GM08714 (cell line): ENCODE measurements around the gene ZCWPW1.
"Not testable (repeated sequence)": the region's sequence is repeated elsewhere in the genome, so short reads cannot be mapped to it uniquely, and the experiment has no call there.

ENCODE experiments used
- H3K4me3 ChIP-seq: fragments of 200-500 bp; sonication (Bioruptor generic); 2 replicates; pipeline ENCODE4 v1.5.1; 2014; ENCODE audit warnings: mild to moderate bottlenecking, low read length, inconsistent platforms
- ZNF274 ChIP-seq: IDR thresholded peaks from 2 replicates; pipeline ENCODE4 v1.6.1; 2012; ENCODE audit warnings: mild to moderate bottlenecking, low read depth, low read length

The ZCWPW1 gene

DNA sequence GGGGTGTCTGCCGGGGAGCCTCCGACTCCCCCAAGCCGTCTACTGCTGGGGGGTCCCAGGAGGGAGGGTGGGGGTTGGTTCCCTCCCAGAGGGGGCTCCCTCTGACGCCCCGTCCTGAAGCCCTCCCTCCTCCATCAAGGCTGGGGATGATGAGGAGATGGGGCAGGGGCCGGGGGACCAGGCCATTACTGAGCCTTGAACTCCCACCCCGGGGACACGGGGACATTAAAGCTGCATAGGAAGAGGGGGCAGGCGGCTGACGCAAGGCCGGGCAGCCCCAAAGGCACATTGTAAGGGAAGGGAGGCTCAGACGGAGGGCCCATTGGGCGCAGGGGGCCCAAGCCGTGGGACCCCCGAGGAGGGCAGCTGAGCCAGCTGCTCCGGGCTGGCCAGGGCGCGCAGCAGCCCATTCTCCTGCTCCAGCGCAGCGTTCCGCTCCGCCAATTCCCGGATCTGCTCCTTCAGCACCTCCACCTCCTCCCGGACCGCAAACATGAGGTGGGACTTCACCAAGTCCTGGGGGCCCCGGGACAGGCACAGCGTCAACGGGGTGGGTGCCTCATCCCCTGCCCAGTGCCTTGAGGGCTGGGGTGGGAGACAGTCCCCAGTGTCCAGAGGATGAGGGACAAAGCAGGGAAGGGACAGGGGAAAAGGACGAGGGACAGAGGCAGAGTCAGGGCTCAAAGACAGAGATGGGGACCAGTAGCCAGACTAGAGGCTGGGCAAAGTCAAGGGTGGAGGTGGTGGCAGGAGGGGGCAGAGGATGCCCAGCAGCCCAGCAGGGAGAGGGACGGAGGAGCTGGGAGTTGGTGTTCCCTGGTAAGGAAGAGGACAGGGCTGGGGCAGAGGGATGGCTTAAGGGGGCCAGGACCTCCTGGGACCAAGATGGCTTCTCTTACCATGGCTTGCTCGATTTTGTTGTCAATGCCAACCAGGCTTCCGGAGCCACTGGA, 38.4 kb upstream of the ZCWPW1 start:
- TF ChIP-seq ZNF274: no peak

DNA sequence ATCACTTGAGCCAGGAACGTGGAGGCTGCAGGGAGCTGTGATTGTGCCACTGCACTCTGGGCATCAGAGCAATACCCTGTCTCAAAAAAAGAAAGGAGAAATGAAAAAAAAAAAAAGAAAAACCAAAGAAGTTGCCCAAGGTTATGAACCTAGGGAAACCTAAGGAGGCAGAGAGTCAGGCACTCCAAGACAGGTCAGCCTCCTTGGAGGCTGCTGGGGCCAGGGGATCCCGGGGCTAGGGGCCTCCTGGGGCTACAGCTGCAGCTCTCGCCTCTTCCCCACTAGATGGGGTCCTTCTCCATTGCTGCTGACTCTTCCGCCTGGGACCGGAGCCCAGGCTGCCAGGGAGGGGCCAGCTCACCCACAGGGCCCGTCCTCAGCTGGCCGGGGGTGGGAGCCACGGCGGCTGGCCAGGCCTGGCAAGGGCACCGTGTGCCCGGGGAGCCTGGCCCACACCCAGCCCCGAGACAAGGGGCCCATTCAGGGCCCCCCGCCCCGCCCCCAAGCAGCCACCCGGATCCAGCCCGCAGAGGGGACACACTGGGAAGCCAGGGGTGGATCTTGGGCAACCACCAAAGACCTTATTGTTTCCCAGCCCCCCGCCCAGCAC, 37.3 kb upstream of the ZCWPW1 start:
- no peak overlapping the region for H3K4me3 ChIP-seq
- no peak for TF ChIP-seq ZNF274

More for the DNA sequence above, 38.4 kb upstream of the ZCWPW1 start:
- no peak overlapping the region for H3K4me3 ChIP-seq

DNA sequence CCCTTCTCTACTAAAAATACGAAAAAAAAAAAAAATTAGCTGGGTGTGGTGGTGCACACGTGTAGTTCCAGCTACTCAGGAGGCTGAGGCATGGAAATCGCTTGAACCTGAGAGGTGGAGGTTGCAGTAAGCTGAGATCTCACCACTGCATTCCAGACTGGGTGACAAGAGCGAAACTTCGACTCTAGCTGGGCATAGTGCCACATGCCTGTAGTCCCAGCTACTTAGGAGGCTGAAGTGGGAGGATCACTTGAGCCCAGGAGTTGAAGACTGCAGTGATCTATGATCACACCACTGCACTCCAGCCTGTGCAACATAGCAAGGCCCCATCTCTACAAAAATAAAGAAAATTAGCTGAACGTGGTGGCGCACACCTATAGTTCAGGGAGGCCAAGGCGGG, 36.8 kb upstream of the ZCWPW1 start:
- no peak for TF ChIP-seq ZNF274
- H3K4me3 ChIP-seq: no peak overlapping the region

DNA sequence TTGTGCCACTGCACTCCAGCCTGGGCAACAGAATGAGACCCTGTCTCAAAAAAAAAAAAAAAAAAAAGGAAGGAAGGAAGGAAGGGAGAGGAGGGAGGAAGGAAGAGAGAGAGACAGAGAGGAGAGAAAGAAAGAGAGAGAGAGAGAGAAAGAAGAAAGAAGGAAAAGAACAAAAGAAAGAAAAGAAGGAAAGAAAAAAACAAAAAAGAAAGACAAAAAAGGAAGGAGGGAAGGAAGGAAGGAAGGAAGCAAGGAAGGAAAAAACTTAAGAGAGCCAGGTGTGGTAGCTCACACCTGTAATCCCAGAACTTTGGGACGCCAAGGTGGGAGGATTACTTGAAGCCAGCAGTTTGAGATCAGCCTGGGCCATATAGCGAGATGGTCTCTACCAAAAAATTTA, 36.3 kb upstream of the ZCWPW1 start:
- H3K4me3 ChIP-seq: no peak overlapping the region

DNA sequence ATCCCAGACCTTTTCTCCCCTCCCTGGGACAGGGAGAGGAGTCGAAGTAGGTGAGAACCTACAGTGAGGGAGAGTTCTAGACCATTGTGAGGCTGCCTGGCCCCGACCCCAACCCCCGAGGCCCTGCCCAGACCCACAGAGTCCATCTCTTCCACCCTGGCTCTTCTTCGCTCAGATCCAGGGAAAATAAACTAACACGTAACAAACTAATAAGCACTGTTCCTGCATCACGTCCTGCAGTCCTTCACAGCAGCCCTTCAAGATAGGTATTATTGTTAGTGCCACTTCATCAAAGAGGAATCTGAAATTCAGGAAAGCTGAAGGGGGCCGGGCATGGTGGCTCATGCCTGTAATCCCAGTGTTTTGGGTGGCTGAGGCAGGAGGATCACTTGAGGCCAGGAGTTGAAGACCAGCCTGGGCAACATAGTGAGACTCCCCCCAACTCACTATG, 35.7 kb upstream of the ZCWPW1 start, which contains the start of gene SPACDR:
Gene SPACDR, minus strand, starts transcription at position 51 of the 451 bp plus-strand sequence. CDS start 235 bp downstream, outside the sequence.
- H3K4me3 ChIP-seq: no peak within 1 kb of the TSS
- no peak for TF ChIP-seq ZNF274

More for the DNA sequence above, 36.3 kb upstream of the ZCWPW1 start:
- no peak for TF ChIP-seq ZNF274

DNA sequence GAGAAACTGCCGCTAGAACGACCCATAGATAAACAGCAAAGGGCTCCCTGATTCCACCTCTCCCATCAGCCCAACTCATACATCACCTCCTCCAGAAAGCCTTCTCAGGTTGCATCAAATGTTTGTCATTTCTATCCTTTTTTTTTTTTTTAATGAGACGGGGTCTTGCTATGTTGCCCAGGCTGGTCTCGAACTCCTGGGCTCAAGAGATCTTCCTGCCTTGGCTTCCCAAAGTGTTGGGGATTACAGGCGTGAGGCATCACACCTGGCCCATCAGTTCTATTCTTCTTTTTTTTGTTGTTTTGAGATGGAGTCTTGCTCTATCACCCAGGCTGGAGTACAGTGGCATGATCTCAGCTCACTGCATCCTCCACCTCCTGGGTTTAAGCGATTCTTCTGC, 28.5 kb upstream of the ZCWPW1 start:
- no peak for TF ChIP-seq ZNF274
- H3K4me3 ChIP-seq: no peak overlapping the region

DNA sequence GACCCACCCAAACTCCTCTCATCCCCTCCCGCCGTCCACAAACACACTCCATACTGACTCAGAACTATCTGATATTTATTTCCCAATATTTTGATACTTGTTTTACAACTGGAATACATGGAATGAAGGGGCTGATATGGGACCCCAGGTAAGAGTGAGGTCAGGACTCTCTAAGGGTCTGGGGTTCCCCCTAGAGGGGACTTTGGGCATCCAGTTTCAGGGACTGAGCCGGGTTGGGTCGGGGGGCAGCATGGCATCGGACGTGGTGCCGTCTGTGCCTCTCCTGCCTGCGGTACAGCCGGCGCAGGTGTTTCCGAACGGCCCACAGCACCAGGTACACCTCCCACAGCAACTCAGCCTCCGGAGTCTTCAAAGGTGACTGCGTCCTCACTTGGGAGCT, 28.1 kb upstream of the ZCWPW1 start:
- TF ChIP-seq ZNF274: no peak
- H3K4me3 ChIP-seq: no peak overlapping the region

DNA sequence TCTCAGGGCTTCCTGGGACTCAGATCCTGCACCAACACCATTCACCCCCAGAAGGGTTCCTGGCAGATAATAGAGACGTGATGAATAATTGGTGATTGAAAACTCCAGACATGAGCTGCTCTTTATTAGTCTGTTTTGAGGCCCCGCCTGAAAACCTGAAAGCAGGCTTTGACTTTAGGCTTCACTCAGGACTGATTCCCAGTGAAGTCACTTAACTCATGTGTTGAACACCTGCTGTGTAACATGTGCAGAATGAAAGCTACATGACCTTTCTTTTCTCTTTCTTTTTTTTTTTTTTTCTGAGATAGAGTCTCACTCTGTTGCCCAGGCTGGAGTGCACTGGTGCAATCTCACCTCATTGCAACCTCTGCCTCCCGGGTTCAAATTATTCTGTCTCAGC, 26.7 kb upstream of the ZCWPW1 start:
- TF ChIP-seq ZNF274: no peak
- no peak overlapping the region for H3K4me3 ChIP-seq

DNA sequence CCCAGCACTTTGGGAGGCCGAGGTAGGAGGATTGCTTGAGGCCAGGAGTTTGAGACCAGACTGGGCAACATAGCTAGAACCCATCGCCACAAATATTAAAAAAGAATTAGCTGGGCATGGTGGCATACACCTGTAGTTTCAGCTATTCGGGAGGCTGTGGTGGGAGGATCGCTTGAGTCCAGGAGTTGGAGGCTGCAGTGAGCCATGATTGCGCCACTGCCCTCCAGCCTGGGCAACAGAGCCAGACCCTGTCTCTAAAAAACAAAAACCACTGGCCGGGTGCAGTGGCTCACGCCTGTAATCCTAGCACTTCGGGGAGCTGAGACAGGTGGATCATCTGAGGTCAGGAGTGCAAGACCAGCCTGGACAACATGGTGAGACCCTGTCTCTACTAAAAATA, 25.4 kb upstream of the ZCWPW1 start:
- not testable (repeated sequence) for H3K4me3 ChIP-seq

DNA sequence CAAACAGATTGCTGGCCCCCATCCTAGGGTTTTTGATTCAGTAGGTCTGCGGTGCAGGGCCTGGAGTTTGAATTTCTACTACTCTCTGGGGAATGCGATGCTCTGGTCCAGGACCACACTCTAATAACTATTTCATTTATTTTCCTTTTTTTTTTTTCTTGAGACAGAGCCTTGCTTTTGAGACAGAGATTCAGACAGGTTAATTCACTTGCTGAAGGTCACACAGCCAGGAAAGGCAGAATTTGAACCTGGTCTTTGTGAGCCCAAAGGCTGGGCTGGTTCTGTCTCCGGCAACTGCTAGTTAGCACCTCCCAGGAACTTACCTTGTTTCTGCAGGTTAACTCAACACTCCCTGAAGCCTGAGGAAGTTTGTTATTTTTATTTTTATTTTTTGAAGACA, 24.0 kb upstream of the ZCWPW1 start:
- H3K4me3 ChIP-seq: no peak overlapping the region
- TF ChIP-seq ZNF274: no peak

DNA sequence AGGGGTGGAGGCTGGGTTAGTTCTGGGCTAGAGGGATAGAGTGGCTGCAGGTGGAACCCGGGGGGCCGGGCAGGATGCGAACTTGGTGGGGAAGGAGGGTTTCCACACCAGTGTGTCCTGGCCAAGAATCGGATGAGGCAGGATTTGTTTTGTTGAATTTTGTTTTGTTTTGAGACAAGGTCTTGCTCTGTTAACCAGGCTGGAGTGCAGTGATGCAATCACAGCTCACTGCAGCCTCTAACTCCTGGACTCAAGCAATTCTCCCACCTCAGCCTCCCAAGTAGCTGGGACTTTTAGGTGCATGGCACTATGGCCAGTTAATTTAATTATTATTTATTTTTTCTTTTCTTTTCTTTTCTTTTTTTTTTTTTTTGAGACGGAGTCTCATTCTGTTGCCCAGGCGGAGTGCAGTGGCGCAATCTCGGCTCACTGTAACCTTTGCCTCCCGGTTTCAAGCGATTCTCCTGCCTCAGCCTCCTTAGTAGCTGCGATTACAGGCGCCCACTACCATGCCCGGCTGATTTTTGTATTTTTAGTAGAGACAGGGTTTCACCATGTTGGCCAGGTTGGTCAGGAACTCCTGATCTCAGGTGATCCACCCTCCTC, 20.8 kb upstream of the ZCWPW1 start:
- H3K4me3 ChIP-seq: no peak overlapping the region
- no peak for TF ChIP-seq ZNF274

DNA sequence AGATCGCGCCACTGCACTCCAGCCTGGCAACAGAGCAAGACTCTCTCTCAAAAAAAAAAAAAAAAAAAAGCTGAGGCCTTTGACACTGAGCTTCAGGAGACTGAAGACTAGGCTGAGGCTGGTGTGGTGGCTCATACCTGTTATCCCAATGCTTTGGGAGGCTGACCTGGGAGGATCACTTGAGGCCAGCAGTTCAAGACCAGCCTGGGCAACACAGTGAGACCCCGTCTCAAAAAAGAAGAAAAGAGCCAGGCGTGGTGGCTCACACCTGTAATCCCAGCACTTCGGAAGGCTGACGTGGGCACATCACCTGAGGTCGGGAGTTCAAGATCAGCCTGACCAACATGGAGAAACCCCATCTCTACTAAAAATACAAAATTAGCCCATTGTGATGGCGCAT, 18.9 kb upstream of the ZCWPW1 start:
- not testable (repeated sequence) for H3K4me3 ChIP-seq

DNA sequence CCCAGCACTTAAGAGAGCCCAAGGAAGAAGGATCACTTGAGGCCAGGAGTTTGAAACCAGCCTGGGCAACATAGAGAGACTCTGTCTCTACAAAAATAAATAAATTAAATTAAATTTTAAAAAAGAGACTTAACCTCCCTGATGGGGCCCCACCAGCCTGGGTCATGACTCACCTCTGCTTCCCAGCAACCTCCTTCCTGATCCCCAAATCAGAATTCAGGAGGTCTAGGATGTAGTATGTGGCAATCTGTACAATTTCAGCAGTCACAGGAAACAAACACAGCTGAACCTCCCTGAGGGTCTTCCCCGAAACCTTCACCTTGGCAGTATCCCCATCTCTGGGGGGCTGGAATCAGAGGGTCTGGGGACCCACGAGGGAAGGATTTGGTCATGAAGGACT, 17.5 kb upstream of the ZCWPW1 start:
- no peak overlapping the region for H3K4me3 ChIP-seq
- TF ChIP-seq ZNF274: no peak

DNA sequence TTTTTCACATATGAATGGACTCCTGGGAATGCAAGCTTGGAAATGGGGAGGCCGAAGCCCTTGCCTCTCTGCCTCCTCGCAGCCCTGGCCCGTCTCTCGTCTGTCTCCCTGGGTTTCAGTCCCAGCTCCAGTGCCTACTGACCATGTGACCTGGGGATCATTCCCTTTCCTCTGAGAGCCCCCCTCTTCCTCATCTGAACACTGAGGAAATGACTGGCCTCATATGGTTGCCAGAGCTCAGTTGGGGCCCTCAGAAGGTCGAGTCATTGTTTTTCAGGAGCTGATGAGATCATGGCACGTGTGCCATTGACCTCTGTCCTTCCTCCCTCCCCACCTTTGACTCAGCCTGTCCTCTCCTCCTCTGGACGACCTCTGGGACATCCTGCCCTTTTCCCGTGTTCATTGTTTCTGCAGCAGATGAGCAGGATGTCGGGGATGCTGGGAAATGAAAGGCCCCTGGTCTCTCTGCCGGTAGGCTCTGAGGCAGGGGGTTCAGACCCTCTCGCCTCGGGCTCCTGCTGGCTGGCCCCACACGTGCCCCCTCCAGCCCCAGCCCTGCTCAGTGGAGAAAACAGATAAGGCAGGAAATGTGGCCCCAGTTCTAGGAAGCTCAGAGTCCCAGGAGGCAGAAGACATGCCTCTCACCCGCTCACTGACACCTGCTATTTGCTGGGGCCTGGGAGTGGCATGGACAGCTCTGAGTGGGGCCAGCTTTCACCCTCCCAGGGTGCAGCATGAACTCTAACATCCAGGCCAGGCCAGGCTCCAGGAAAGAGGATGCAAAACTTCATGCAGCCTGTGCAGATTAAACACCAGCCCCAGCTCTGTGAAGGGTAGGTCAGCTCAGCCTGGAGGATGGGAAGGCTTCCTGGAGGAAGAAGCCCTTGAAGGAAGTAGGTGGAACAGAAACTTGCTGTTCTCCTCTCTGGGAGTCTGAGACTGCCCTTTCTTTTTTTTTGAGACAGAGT, 16.1 kb upstream of the ZCWPW1 start:
- H3K4me3 ChIP-seq: no peak overlapping the region
- TF ChIP-seq ZNF274: no peak
